SU-DHL-6 (cell line): Measurements from ENCODE around the gene SMAD6.

Experiments
- EZH2phosphoT487 ChIP-seq: fragments of 200-600 bp; sonication (generic), shearing (Covaris generic); conservative IDR thresholded peaks from 2 replicates; pipeline ENCODE4 v1.6.1; 2018; ENCODE audit warnings: mild to moderate bottlenecking, antibody characterized with exemption, low read length, moderate library complexity, mixed read lengths
- TF ChIP-seq, protein P1 (sequence below): fragments of 200-600 bp; sonication (generic); IDR thresholded peaks from one replicate; pipeline ENCODE4 v1.5.1; 2017; ENCODE audit warnings: antibody characterized with exemption, mild to moderate bottlenecking, low read length, moderate library complexity; ENCODE audit not compliant: insufficient read depth, poor library complexity, severe bottlenecking

DNA sequence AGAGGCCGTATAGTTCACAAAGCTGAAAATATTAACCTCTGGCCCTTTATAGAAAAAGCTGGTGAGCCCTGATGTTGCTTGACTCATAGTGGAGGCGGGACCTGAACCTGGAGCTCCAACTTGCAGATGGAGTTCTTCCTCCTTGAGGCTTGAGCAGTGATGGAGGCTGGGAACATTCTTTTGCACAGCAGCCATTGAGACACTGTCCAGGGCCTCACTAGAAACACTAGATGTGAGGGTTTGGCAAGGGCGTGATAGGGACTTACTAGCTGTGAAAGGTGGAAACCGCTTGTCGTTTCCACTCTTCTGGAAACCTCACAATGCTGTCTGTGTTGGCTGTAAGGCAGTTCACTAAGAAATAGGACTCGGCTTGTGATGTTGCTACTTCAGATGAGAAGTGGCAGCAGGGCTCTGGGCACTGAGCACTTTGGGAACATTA, 12.5 kb downstream of the SMAD6 start:
- TF ChIP-seq, protein P1, sequence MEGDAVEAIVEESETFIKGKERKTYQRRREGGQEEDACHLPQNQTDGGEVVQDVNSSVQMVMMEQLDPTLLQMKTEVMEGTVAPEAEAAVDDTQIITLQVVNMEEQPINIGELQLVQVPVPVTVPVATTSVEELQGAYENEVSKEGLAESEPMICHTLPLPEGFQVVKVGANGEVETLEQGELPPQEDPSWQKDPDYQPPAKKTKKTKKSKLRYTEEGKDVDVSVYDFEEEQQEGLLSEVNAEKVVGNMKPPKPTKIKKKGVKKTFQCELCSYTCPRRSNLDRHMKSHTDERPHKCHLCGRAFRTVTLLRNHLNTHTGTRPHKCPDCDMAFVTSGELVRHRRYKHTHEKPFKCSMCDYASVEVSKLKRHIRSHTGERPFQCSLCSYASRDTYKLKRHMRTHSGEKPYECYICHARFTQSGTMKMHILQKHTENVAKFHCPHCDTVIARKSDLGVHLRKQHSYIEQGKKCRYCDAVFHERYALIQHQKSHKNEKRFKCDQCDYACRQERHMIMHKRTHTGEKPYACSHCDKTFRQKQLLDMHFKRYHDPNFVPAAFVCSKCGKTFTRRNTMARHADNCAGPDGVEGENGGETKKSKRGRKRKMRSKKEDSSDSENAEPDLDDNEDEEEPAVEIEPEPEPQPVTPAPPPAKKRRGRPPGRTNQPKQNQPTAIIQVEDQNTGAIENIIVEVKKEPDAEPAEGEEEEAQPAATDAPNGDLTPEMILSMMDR, result no peak
- TF ChIP-seq EZH2phosphoT487, result no peak
